ENCODE results near the gene ATP6V1G1.

The ATP6V1G1 gene

GRCh38 chr9:114587345-114588202 is at the start of gene ATP6V1G1:
Gene ATP6V1G1, plus strand, starts transcription at chr9:114587769. Its CDS starts 70 bp downstream, at chr9:114587839.
- TF ChIP-seq YY1 (IDR thresholded peaks at IDR 0.05; ENCODE audit: low read depth) (peak; percentile 87), RAD21 (IDR thresholded peaks at IDR 0.05; ENCODE audit: low read depth) (no peak; the same call in 1 of the 2 replicates), USF1 (IDR thresholded peaks at IDR 0.05) (peak; percentile 100), CREB1 (IDR thresholded peaks at IDR 0.05; ENCODE audit: low read depth) (no peak; the same call in 1 of the 2 replicates), EP300 (IDR thresholded peaks at IDR 0.05; ENCODE audit: borderline replicate concordance) (peak; percentile 16; the same call in 1 of the 2 replicates), CEBPB (IDR thresholded peaks at IDR 0.05) (no peak), TEAD4 (IDR thresholded peaks at IDR 0.05) (0 out of 2 replicates have a peak, but pooled peaks have one; percentile 22), MAX (IDR thresholded peaks at IDR 0.05) (peak; percentile 86), NFIC (IDR thresholded peaks at IDR 0.05) (no peak), TCF12 (IDR thresholded peaks at IDR 0.05; ENCODE audit: low read depth) (peak; percentile 31; the same call in 1 of the 2 replicates), TAF1 (IDR thresholded peaks at IDR 0.05; ENCODE audit: low read depth) (peak; percentile 93), EGR1 (IDR thresholded peaks at IDR 0.05) (peak; percentile 85)

GRCh38 chr9:114538241-114538640 is 49.3 kb upstream of the ATP6V1G1 start:
- no peak for TF ChIP-seq TEAD4 (IDR thresholded peaks at IDR 0.05)
- no peak for TF ChIP-seq EP300 (IDR thresholded peaks at IDR 0.05; ENCODE audit: borderline replicate concordance)
- TF ChIP-seq ZBTB7A (IDR thresholded peaks at IDR 0.05; ENCODE audit: low read depth) = no peak
- no peak for TF ChIP-seq TCF12 (IDR thresholded peaks at IDR 0.05; ENCODE audit: low read depth)
- TF ChIP-seq RAD21 (IDR thresholded peaks at IDR 0.05; ENCODE audit: low read depth) = peak; percentile 45; the same call in 1 of the 2 replicates
- TF ChIP-seq REST (IDR thresholded peaks at IDR 0.05; ENCODE audit: low read depth) = no peak
- TF ChIP-seq CEBPB (IDR thresholded peaks at IDR 0.05) = no peak

GRCh38 chr9:114539701-114540380 is 47.7 kb upstream of the ATP6V1G1 start:
- no peak for TF ChIP-seq CREB1 (IDR thresholded peaks at IDR 0.05; ENCODE audit: low read depth)
- TF ChIP-seq EGR1 (IDR thresholded peaks at IDR 0.05) = no peak
- no peak for TF ChIP-seq NFIC (IDR thresholded peaks at IDR 0.05)
- no peak for TF ChIP-seq CEBPB (IDR thresholded peaks at IDR 0.05)
- no peak for TF ChIP-seq EP300 (IDR thresholded peaks at IDR 0.05; ENCODE audit: borderline replicate concordance)
- TF ChIP-seq TEAD4 (IDR thresholded peaks at IDR 0.05) = no peak
- TF ChIP-seq ZBTB7A (IDR thresholded peaks at IDR 0.05; ENCODE audit: low read depth) = no peak
- no peak for TF ChIP-seq FOXM1 (IDR thresholded peaks at IDR 0.05; ENCODE audit: borderline replicate concordance, low read depth)
- TF ChIP-seq USF1 (IDR thresholded peaks at IDR 0.05) = no peak
- no peak for TF ChIP-seq REST (IDR thresholded peaks at IDR 0.05; ENCODE audit: low read depth)
- no peak for TF ChIP-seq MAX (IDR thresholded peaks at IDR 0.05)
- no peak for TF ChIP-seq TCF12 (IDR thresholded peaks at IDR 0.05; ENCODE audit: low read depth)
- TF ChIP-seq RAD21 (IDR thresholded peaks at IDR 0.05; ENCODE audit: low read depth) = no peak
- no peak for TF ChIP-seq YY1 (IDR thresholded peaks at IDR 0.05; ENCODE audit: low read depth)
- TF ChIP-seq TAF1 (IDR thresholded peaks at IDR 0.05; ENCODE audit: low read depth) = no peak

- TF ChIP-seq YY1 (IDR thresholded peaks at IDR 0.05; ENCODE audit: low read depth) (no peak), EP300 (IDR thresholded peaks at IDR 0.05; ENCODE audit: borderline replicate concordance) (no peak), TAF1 (IDR thresholded peaks at IDR 0.05; ENCODE audit: low read depth) (no peak), REST (IDR thresholded peaks at IDR 0.05; ENCODE audit: low read depth) (no peak), RAD21 (IDR thresholded peaks at IDR 0.05; ENCODE audit: low read depth) (no peak), MAX (IDR thresholded peaks at IDR 0.05) (no peak), CREB1 (IDR thresholded peaks at IDR 0.05; ENCODE audit: low read depth) (no peak), TCF12 (IDR thresholded peaks at IDR 0.05; ENCODE audit: low read depth) (no peak), NFIC (IDR thresholded peaks at IDR 0.05) (no peak), USF1 (IDR thresholded peaks at IDR 0.05) (no peak), CEBPB (IDR thresholded peaks at IDR 0.05) (no peak), FOXM1 (IDR thresholded peaks at IDR 0.05; ENCODE audit: borderline replicate concordance, low read depth) (no peak)
These were observed 42.5 kb upstream of the ATP6V1G1 start for GRCh38 chr9:114545055-114545454.
